GM12878 (cell line): Measurements from ENCODE around the gene EBP. TPM values are rescaled to one million over a fixed set of nuclear protein-coding genes. Genes with fewer than 3 reads are reported as not detected.

Experiments used
- ATAC-seq: fragments of 200-7000 bp; cut with Tn5 transposase; 3 replicates; pipeline ENCODE4 v1.9.1; 2020; ENCODE audit warnings: mild to moderate bottlenecking, moderate library complexity
- BruUV-seq: library from RNA; stranded (reverse); fragments of 400-500 nt; replicated peaks from 2 replicates; lab custom pipeline; 2021; lab: Mats Ljungman, UMichigan
- CTCF ChIA-PET: fragments of 300-600 bp; sonication (Branson Sonifier 250); formaldehyde crosslinking; extraction: SDS; loops from one replicate; lab custom pipeline; 2021; ENCODE audit warnings: inconsistent platforms; lab: Yijun Ruan, JAX
- POLR2A ChIA-PET: fragments of 350-600 bp; formaldehyde crosslinking; extraction: SDS; loops from one replicate; lab custom pipeline; 2021; ENCODE audit warnings: inconsistent platforms; lab: Charles Lee
- RAD21 ChIA-PET: fragments of 300-600 bp; sonication (Branson Sonifier 250); formaldehyde crosslinking; loops from one replicate; lab custom pipeline; 2023; ENCODE audit warnings: antibody characterized with exemption; ENCODE audit not compliant: unreplicated experiment; lab: Charles Lee
- SMC1A ChIA-PET: fragments of 300-600 bp; sonication (Branson Sonifier 250); formaldehyde crosslinking; loops from one replicate; lab custom pipeline; 2023; ENCODE audit not compliant: unreplicated experiment, uncharacterized antibody; lab: Charles Lee
- DNase-seq: peaks from one replicate; pipeline ENCODE4 v3.0.0-alpha.2; 2011; ENCODE audit warnings: low read depth, low spot score
- FAIRE-seq: peaks from 3 replicates; lab custom pipeline; 2011; peaks lifted over from hg19 to GRCh38; lab: Jason Lieb, UNC
- H2AFZ ChIP-seq: 2 replicates; pipeline ENCODE4 v1.6.0; 2011; ENCODE audit warnings: low read depth, low read length, control low read depth; ENCODE audit not compliant: control insufficient read depth
- H3K27ac ChIP-seq: 2 replicates; pipeline ENCODE4 v1.5.1; 2011; ENCODE audit warnings: control low read depth; ENCODE audit not compliant: control insufficient read depth, insufficient read depth
- H3K27me3 ChIP-seq, 2 experiments: replicated peaks in 1 of 2; 2 replicates each; pipeline versions ENCODE4 v1.6.0 to v1.6.1; 2011; ENCODE audit warnings: low read length in 1 of 2; ENCODE audit not compliant: control insufficient read depth in 2 of 2, insufficient read depth in 2 of 2
- H3K36me3 ChIP-seq, 2 experiments: 2 replicates each; pipeline ENCODE4 v1.5.1; 2011; ENCODE audit warnings: low read length in 1 of 2; ENCODE audit not compliant: control insufficient read depth in 2 of 2, insufficient read depth in 2 of 2
- H3K4me1 ChIP-seq: 2 replicates; pipeline ENCODE4 v1.6.1; 2011; ENCODE audit warnings: mild to moderate bottlenecking, low read length, moderate library complexity, mixed read lengths; ENCODE audit not compliant: control insufficient read depth, insufficient read depth
- H3K4me2 ChIP-seq: 2 replicates; pipeline ENCODE4 v1.6.0; 2011; ENCODE audit warnings: control low read depth; ENCODE audit not compliant: control insufficient read depth, insufficient read depth
- H3K4me3 ChIP-seq: fragments of 200-600 bp; sonication (generic); 2 replicates; pipeline ENCODE4 v1.5.1; 2016
- H3K79me2 ChIP-seq: 2 replicates; pipeline ENCODE4 v1.6.0; 2011; ENCODE audit warnings: low read length; ENCODE audit not compliant: control insufficient read depth, insufficient read depth
- H3K9ac ChIP-seq: 2 replicates; pipeline ENCODE4 v1.8.0; 2011; ENCODE audit warnings: low read length, control low read depth, mixed read lengths; ENCODE audit not compliant: control insufficient read depth, insufficient read depth
- H3K9me3 ChIP-seq: replicated peaks from 3 replicates; pipeline ENCODE4 v1.5.1; 2011; ENCODE audit warnings: mild to moderate bottlenecking, low read length; ENCODE audit not compliant: control insufficient read depth, insufficient read depth
- H4K20me1 ChIP-seq: 2 replicates; pipeline ENCODE4 v1.6.0; 2011; ENCODE audit not compliant: control insufficient read depth, insufficient read depth
- EZH2 ChIP-seq: IDR thresholded peaks from 2 replicates; pipeline ENCODE4 v1.6.1; 2012; ENCODE audit warnings: low read depth, mild to moderate bottlenecking, control low read depth, inconsistent platforms, low read length, borderline replicate concordance; ENCODE audit not compliant: control insufficient read depth
- ZBTB40 ChIP-seq: fragments of 450-650 bp; IDR thresholded peaks from 2 replicates; pipeline ENCODE4 v1.6.1; 2016; ENCODE audit warnings: mild to moderate bottlenecking, moderate library complexity, borderline replicate concordance
- WGBS: methylation state at CpG from one replicate; pipeline ENCODE4 v1.1.6; 2016; ENCODE audit warnings: low lambda C conversion rate; ENCODE audit not compliant: insufficient replicate concordance, insufficient coverage; ENCODE audit errors: missing lambda C conversion rate; 5-methylcytosine and 5-hydroxymethylcytosine counted together
- in situ Hi-C: fragments of 300-500 bp; cut with MboI; formaldehyde crosslinking; loops from 9 replicates; pipeline ENCODE4 v1.14.3; 2018; ENCODE audit warnings: mixed read lengths
- intact Hi-C: fragments of 100-400 bp; cut with micrococcal nuclease; formaldehyde crosslinking; loops from one replicate; pipeline ENCODE4 v1.14.2; 2022; ENCODE audit not compliant: unreplicated experiment
- polyA plus RNA-seq, 11 experiments: library from polyadenylated mRNA; depleted of rRNA in 4 of 11; unstranded in 6 of 11; stranded (reverse) in 5 of 11; fragments of >200 nt; fragmentation: Nextera tagmentation in 4 of 11; fragmentation: Illumina TruSeq in 1 of 11; extraction: Ambion mirVana in 4 of 11; extraction: Trizol in 1 of 11; gene quantifications; 1 replicate in 1 of 11; 2 replicates in 10 of 11; pipeline versions ENCODE4 v1.2.1 to v1.2.3, GENCODE V29; 2011 to 2016; ENCODE audit warnings: inconsistent platforms in 2 of 11, missing spikeins in 2 of 11, low read depth in 1 of 11
- total RNA-seq, 4 experiments: library from RNA; depleted of rRNA in 3 of 4; stranded (reverse); fragments of >200 nt in 3 of 4; fragmentation: Illumina TruSeq in 1 of 4; extraction: Trizol in 1 of 4; gene quantifications; 2 replicates each; pipeline versions ENCODE4 v1.2.1 to v1.2.3, GENCODE V29; 2013 to 2021
- TF ChIP-seq, protein P1 (sequence below): IDR thresholded peaks from 2 replicates; pipeline ENCODE4 v1.6.1; 2011; ENCODE audit warnings: borderline replicate concordance, low read depth, mild to moderate bottlenecking, moderate library complexity, low read length; ENCODE audit not compliant: insufficient read depth, poor library complexity, severe bottlenecking
- TF ChIP-seq, protein P2 (sequence below): IDR thresholded peaks from 2 replicates; pipeline ENCODE4 v1.6.1; 2012; ENCODE audit warnings: low read depth, low read length, improper control_type of control experiment

Gene EBP
- total and polyA plus RNA-seq, 10 of the 15 experiments (the other 5 are each of a cell fraction or from before 2014, with no cell fraction given), result 125 to 628 (median 180) TPM

DNA sequence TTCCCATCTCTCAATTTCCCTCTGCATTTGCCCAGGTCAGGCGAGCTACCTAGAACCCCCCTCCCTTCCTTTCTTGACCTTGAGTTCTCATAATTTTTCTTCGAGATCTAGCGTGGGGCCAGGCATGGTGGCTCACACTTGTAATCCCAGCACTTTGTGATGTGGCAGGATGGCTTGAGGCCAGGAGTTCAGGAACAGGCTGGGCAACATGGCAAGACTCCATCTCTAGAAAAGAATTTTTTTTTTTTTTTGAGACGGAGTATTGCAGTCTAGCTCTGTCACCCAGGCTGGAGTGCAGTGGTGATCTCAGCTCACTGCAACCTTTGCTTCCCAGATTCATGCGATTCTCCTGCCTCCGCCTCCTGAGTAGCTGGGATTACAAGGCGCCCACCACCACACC is 17.3 kb upstream of the EBP start (continued):
- TF ChIP-seq, protein P1, sequence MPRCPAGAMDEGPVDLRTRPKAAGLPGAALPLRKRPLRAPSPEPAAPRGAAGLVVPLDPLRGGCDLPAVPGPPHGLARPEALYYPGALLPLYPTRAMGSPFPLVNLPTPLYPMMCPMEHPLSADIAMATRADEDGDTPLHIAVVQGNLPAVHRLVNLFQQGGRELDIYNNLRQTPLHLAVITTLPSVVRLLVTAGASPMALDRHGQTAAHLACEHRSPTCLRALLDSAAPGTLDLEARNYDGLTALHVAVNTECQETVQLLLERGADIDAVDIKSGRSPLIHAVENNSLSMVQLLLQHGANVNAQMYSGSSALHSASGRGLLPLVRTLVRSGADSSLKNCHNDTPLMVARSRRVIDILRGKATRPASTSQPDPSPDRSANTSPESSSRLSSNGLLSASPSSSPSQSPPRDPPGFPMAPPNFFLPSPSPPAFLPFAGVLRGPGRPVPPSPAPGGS, result no peak
- TF ChIP-seq ZBTB40, result no peak
- TF ChIP-seq, all 136 proteins: peak for 0

GRCh38 chrX:48505481-48505880 is 16.1 kb upstream of the EBP start:
- no peak overlapping the region for H3K9ac ChIP-seq
- in situ Hi-C loops, result no loop called here
- ChIA-PET CTCF (interaction anchor here (0.7 to 1.1 kb wide), 3 partner anchors 32 to 539 kb away, joined by 3 read pairs; no protein-coding TSS in a partner anchor), POLR2A (no interaction called here), RAD21 (no interaction called here), SMC1A (no interaction called here)
- no peak for TF ChIP-seq EZH2
- TF ChIP-seq, protein P2, sequence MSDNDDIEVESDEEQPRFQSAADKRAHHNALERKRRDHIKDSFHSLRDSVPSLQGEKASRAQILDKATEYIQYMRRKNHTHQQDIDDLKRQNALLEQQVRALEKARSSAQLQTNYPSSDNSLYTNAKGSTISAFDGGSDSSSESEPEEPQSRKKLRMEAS, result no peak
- BruUV-seq, result no TSS peak
- no peak overlapping the region for H3K27ac ChIP-seq
- DNase-seq (no peak), FAIRE-seq (no peak), ATAC-seq (no peak)
- H3K9me3 ChIP-seq, result no peaks in the 10 kb centered on the region
- no peak overlapping the region for H2AFZ ChIP-seq
- H3K4me2 ChIP-seq, result no peak overlapping the region
- H3K4me1 ChIP-seq, result no peaks in the 10 kb centered on the region; the same call in 1 of the 2 replicates
- H3K79me2 ChIP-seq, result no peaks in the 10 kb centered on the region
- 58% methylated on average over 5 of the region's 5 CpGs for WGBS
- no peak overlapping the region for H3K4me3 ChIP-seq
- intact Hi-C loops, result no loop called here
- no peaks in the 10 kb centered on the region for H3K36me3 ChIP-seq
- no peaks in the 10 kb centered on the region for H3K27me3 ChIP-seq
- no peaks in the 10 kb centered on the region for H4K20me1 ChIP-seq
